GM21447 (cell line): Measurements from ENCODE around the gene NUCB1.
"Not testable (repeated sequence)": the region's sequence is repeated elsewhere in the genome, so short reads cannot be mapped to it uniquely, and the experiment has no call there.

ENCODE experiments used
- ATAC-seq: cut with Tn5 transposase; IDR thresholded peaks from one replicate; pipeline ENCODE4 v1.9.1; 2021; ENCODE audit not compliant: unreplicated experiment

The NUCB1 gene

DNA sequence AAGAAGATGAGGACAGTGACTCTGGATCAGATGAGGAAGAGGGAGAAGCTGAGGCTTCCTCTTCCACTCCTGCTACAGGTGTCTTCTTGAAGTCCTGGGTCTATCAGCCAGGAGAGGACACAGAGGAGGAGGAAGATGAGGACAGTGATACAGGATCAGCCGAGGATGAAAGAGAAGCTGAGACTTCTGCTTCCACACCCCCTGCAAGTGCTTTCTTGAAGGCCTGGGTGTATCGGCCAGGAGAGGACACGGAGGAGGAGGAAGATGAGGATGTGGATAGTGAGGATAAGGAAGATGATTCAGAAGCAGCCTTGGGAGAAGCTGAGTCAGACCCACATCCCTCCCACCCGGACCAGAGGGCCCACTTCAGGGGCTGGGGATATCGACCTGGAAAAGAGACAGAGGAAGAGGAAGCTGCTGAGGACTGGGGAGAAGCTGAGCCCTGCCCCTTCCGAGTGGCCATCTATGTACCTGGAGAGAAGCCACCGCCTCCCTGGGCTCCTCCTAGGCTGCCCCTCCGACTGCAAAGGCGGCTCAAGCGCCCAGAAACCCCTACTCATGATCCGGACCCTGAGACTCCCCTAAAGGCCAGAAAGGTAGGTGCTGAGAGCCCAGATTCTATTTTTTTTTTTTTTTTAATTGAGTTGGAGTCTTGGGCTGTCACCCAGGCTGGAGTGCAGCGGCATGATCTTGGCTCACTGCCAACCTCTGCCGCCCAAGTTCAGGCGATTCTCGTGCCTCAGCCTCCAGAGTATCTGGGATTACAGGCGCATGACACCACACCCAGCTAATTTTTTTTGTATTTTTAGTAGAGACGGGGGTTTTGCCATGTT, 25.6 kb upstream of the NUCB1 start:
- ATAC-seq, result no peak

- ATAC-seq, result not testable (repeated sequence)
These were observed 23.8 kb upstream of the NUCB1 start for GRCh38 chr19:48876043-48876981.

- no peak for ATAC-seq
These were observed 22.3 kb upstream of the NUCB1 start for GRCh38 chr19:48877855-48878195.

DNA sequence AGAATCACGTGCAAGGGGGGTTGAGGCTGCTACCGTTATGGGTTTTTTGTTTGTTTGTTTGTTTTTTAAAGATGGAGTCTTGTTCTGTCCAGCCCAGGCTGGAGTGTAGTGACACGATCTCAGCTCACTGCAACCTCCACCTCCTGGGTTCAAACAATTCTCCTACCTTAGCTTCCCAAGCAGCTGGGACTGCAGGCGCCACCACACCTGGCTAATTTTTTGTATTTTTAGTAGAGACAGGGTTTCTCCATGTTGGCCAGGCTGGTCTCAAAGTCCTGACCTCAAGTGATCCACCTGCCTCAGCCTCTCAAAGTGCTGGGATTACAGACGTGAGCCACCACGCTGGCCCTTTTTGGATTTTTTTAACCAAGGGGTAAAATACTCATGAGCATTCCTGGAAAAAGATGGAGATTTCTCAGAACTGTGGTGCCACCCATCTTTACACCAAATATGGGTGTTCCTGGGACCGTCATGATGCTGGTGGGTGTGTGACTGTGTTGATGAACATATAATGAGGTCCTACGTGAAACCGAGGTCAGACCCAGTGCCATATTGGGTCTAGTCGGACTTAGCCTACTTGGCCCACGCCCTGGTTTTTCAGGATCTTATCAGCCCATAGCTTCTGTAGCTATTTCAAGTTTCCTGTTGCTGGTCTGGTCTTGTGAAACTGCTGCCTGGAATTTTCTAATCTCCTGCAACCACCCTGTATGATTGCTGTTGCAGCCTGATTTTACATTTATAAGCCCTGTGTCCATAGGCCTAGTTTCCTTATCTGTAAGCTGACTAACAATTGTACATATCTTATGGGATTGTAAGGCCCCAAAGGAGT, 21.7 kb upstream of the NUCB1 start:
- ATAC-seq, result no peak

- no peak for ATAC-seq
These were observed 21.0 kb upstream of the NUCB1 start for GRCh38 chr19:48879025-48879637.

DNA sequence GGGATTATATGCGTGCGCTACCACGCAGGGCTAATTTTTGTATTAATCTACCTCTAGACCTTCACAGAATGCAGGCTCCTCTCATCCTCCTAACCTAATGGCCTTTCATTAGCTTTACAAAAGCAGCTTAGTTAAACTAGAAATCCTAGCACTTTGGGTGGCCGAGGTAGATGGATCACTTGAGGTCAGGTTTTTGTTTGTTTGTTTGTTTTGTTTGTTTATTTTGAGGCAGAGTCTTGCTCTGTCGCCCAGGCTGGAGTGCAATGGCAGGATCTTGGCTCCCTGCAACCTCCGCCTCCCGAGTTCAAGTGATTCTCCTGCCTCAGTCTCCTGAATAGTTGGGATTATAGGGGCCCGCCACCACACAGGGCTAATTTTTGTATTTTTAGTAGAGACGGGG, 20.4 kb upstream of the NUCB1 start:
- ATAC-seq, result not testable (repeated sequence)

DNA sequence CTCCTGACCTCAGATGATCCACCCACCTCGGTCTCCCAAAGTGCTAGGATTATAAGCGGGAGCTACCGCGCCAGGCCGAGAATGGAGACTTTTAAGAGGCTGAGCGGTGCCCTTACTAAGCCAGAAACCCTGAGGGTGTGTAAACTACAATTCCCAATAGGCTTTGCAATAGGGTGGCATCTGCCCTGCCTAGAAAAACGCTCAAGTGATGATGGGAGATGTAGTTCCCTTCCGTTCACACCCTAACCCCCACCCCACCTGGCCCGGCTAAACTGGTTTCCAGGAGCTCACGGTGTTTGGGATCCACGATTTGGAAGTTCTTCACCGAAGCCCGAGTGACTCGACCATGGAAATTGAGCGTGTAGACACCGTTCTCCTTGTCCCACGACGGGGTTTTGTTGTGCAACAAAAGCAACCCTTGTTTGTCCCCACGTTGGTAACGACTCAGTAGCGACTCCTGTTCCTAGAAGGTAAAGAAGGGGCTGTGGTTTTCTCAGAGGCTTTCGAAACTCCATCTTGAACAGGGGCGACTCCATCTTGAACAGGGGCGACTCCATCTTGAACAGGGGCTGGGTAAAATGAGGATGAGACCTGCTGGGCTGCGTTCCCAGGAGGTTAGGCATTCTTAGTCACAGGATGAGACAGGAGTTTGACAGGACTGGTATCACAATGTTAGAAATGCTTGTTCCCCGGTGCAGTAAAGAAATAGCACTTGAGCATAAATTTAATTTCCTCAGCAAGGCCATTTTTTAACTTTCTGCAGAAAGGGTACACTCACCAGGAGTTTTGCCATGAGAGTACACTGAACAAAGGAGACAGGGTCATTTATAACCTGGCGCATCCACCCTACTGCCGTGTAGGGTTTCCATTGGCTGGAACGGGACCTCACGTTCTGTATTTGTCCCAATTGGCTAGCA, 18.1 kb upstream of the NUCB1 start:
- ATAC-seq, result no peak

DNA sequence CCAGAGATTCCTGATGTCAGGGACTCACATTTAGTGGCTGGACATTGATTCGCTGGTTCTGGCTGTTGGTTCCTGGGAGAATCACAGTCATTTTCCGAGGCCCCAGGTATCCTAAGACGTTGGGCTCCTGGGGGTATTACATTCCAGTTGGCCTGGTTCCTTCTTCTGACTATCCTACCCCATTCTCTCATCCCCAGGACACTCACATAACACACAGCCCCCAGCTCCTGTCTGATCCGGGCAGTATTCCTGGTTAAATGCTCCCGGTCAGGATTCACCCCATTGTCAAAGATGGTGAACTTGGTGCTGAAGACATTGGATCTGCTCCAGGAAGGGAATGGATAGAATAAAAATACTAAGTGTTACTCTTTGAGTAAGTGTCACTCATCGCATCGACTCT, 16.4 kb upstream of the NUCB1 start:
- ATAC-seq, result no peak

- no peak for ATAC-seq
These were observed 12.1 kb upstream of the NUCB1 start for GRCh38 chr19:48887861-48888612.

- ATAC-seq, result not testable (repeated sequence)
These were observed 10.6 kb upstream of the NUCB1 start for GRCh38 chr19:48889496-48889895.

DNA sequence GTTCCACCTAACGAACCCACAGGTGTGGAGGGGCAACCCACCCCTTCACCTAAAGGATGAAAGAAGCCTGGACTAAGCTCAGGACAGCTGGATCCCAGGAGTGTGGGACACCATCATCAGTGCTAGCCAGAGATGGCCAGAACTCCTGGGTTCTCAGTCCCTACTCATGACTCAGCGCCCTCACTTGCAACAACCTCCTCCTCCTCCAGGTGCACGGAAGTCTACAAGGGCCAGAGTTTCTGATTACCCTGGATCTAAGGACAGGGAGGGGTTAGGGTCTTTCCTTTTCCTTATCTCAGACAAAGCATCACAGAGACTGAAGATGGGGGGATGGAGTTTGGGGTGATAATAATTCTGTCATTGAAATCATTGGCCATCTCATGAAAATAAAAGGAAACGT, 9.6 kb upstream of the NUCB1 start:
- no peak for ATAC-seq

GRCh38 chr19:48895226-48895625, 4.9 kb upstream of the NUCB1 start:
- ATAC-seq, result no peak

GRCh38 chr19:48896191-48896720, 3.9 kb upstream of the NUCB1 start:
- ATAC-seq, result no peak

DNA sequence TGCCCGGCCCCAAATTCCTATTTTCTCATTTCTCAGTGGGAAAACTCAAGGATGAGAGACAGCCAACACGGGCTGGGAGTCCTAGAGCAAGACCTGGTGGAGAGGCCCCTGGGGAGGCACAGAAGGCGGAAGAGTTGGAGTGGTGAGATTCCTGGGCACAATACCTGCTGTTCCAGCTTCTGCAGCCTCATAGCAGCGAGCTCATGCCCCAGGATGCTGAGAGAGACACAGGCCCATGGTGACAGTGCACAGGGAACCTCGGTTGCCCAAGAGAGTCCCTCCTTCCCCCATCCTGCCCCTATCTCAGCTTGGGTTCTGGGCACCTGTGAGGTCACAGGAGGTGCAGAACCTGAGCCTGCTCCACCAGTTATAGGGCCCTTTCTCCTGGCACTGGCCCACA, 2.9 kb upstream of the NUCB1 start:
- no peak for ATAC-seq

GRCh38 chr19:48899386-48899749, 744 bp upstream of the NUCB1 start:
- not testable (repeated sequence) for ATAC-seq

- no peak for ATAC-seq
These were observed 630 bp downstream of the NUCB1 start for GRCh38 chr19:48900477-48901406.

DNA sequence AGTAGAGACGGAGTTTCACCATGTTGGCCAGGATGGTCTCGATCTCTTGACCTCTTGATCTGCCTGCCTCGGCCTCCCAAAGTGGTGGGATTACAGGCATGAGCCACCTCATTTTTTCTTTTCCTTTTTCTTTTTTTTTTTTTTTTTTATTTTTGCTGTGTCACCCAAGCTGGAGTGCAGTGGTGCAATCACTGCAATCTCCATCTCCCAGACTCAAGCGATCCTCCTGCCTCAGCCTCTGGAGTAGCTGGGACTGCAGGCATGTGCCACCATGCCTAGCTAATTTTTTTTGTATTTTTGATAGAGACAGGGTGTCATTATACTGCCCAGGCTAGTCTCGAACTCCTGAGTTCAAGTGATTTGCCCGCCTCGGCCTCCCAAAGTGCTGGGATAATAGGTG, 2.2 kb downstream of the NUCB1 start:
- ATAC-seq, result not testable (repeated sequence)

GRCh38 chr19:48903788-48904187, 3.7 kb downstream of the NUCB1 start:
- ATAC-seq, result not testable (repeated sequence)
